Prostate gland (tissue), 2 donors: Measurements from ENCODE around the gene NDST4. TPM values are rescaled to one million over a fixed set of nuclear protein-coding genes. Genes with fewer than 3 reads are reported as not detected.

Source experiments
- DNase-seq: peaks from one replicate; pipeline ENCODE4 v3.0.0-alpha.2; 2019; ENCODE audit warnings: low spot score
- H3K27ac ChIP-seq, 2 donors: fragments of 200-600 bp; sonication (generic); 2 replicates each; pipeline ENCODE4 v1.5.1; 2017 to 2019
- H3K27me3 ChIP-seq: fragments of 200-600 bp; sonication (generic); replicated peaks from 2 replicates; pipeline ENCODE4 v1.5.1; 2019; ENCODE audit not compliant: insufficient read depth
- H3K36me3 ChIP-seq, 2 donors: fragments of 200-600 bp; sonication (generic); 1 replicate in 1 of 2; 2 replicates in 1 of 2; pipeline versions ENCODE4 v1.5.1 to v1.8.1; 2017 to 2019
- H3K4me1 ChIP-seq: fragments of 200-600 bp; sonication (generic); replicated peaks from 2 replicates; pipeline ENCODE4 v1.5.1; 2019
- H3K4me3 ChIP-seq, 2 donors: fragments of 200-600 bp; sonication (generic); 2 replicates each; pipeline ENCODE4 v1.5.1; 2017 to 2019
- H3K9me3 ChIP-seq: fragments of 200-600 bp; sonication (generic); 2 replicates; pipeline ENCODE4 v1.5.1; 2017
- POLR2A ChIP-seq: fragments of 450-650 bp; IDR thresholded peaks from one replicate; pipeline ENCODE4 v1.6.1; 2016; ENCODE audit warnings: antibody characterized with exemption, mild to moderate bottlenecking
- POLR2AphosphoS5 ChIP-seq: sonication (generic); formaldehyde crosslinking; IDR thresholded peaks from one replicate; pipeline ENCODE4 v1.6.1; 2017; ENCODE audit warnings: antibody characterized with exemption
- WGBS: methylation state at CpG from one replicate; pipeline ENCODE4 v1.1.5; 2018; 5-methylcytosine and 5-hydroxymethylcytosine counted together
- intact Hi-C: fragments of 100-400 bp; cut with DNase I; formaldehyde crosslinking; loops from one replicate; pipeline ENCODE4 v1.14.2; 2022
- total RNA-seq, 2 donors: library from RNA; depleted of rRNA; stranded (reverse); fragments of >200 nt; gene quantifications; one replicate each; pipeline ENCODE4 v1.1.0, GENCODE V29; 2016
- TF ChIP-seq, protein P1 (sequence below), 4 experiments: fragments of 200-600 bp in 2 of 4; fragments of 450-650 bp in 2 of 4; sonication (generic) in 2 of 4; IDR thresholded peaks; 1 replicate in 3 of 4; 2 replicates in 1 of 4; pipeline ENCODE4 v1.5.1; 2016 to 2019; ENCODE audit warnings: antibody characterized with exemption in 4 of 4, mild to moderate bottlenecking in 2 of 4, moderate library complexity in 2 of 4

The NDST4 gene
- total RNA-seq, result 1 to 10 TPM in 1 of 2 donors, under 1 TPM in 1; 0.14 to 1.8 TPM

DNA sequence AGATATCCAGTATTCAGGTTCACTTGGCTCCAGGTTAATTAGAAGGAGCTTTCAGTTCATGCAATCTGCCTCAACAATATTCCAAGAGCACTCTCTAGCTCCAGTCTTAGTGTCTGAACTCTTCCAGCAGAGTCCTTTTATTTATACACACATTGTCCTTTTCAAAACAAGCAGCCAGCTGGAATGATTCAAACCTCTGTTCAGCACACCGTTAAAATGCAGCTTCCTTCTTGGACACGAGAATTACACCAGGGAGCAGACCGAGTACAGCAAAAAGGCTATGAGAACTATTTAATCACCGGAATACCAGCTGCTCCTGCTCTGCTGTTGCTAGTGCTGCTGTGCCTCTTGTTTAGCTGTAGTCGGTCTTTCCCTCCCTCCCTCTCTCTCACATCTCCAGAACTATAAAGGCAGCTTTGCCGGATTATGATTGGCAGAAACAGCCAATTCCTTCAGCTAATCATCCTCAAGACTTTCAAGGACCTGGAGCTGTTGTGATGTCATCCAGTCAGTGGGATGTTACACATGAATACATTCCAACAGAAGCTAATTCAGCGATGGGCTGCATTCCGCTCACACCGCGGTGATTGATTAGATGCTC, at the start of gene NDST4:
NDST4 (minus strand) TSS at position 115 of the 601 bp plus-strand sequence. CDS start 36,584 bp downstream, outside the sequence.
- Histone ChIP-seq H3K27ac (no peak within 1 kb of the TSS), H3K4me3 (no peak within 1 kb of the TSS), H3K9me3 (no peaks in the 10 kb centered on the region), H3K27me3 (no peaks in the 10 kb centered on the region), H3K36me3 (no peaks in the 10 kb centered on the region), H3K4me1 (no peaks in the 10 kb centered on the region)
- intact Hi-C loops, result no loop called here
- TF ChIP-seq POLR2A (no peak), POLR2AphosphoS5 (no peak)
- TF ChIP-seq, protein P1, sequence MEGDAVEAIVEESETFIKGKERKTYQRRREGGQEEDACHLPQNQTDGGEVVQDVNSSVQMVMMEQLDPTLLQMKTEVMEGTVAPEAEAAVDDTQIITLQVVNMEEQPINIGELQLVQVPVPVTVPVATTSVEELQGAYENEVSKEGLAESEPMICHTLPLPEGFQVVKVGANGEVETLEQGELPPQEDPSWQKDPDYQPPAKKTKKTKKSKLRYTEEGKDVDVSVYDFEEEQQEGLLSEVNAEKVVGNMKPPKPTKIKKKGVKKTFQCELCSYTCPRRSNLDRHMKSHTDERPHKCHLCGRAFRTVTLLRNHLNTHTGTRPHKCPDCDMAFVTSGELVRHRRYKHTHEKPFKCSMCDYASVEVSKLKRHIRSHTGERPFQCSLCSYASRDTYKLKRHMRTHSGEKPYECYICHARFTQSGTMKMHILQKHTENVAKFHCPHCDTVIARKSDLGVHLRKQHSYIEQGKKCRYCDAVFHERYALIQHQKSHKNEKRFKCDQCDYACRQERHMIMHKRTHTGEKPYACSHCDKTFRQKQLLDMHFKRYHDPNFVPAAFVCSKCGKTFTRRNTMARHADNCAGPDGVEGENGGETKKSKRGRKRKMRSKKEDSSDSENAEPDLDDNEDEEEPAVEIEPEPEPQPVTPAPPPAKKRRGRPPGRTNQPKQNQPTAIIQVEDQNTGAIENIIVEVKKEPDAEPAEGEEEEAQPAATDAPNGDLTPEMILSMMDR (IDR thresholded peaks at IDR 0.05), result no peak
- peak; percentile 6 for DNase-seq
- 15% methylated on average over 10 of the region's 10 CpGs for WGBS

DNA sequence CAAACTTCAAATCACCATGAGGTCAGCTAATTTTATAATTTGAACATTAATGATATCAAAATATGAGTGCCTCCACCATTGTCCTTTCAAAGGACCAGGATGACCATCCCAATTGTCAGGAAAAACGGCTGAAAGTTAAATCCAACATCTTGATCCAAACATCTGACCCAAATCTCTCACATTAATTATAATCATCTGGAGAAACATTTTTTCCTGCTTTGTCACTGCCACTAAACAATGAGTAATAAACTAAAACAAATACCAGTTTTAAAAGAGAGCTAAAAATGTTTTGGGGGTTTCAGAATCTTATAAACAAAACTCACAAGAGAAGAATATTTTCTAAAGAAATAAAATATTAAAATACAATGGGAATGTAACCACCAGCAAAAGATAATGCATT, 45.7 kb upstream of the NDST4 start:
- Histone ChIP-seq H3K36me3 (no peaks in the 10 kb centered on the region), H3K27ac (no peak overlapping the region), H3K9me3 (no peaks in the 10 kb centered on the region), H3K4me1 (no peaks in the 10 kb centered on the region), H3K4me3 (no peak overlapping the region), H3K27me3 (no peaks in the 10 kb centered on the region)
- no peak for DNase-seq
- 60% methylated on average over 1 of the region's 1 CpG for WGBS
- intact Hi-C loops, result no loop called here
- TF ChIP-seq POLR2A (no peak), POLR2AphosphoS5 (no peak)
- TF ChIP-seq, protein P1 (IDR thresholded peaks at IDR 0.05), result no peak

DNA sequence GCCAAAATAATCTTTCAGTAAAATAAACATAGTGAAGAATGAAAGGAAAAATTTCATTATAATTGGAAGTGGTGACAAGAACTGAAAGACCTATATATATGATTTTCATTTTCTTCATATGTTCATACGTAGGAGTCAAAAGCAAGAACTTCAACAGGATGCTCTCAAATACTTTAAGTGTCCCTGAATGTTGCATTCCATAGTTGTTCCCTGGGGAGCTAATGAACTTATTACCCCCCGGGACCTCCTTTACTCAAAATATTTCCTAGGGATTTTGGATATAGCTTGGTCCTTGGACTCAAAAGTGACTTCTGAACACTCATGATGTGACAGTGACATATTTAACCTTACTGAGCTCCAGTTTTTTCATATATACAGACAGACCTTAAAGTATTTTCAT, 44.9 kb upstream of the NDST4 start:
- intact Hi-C loops, result no loop called here
- no peak overlapping the region for H3K4me3 ChIP-seq
- DNase-seq, result no peak
- H3K27ac ChIP-seq, result no peak overlapping the region
- H3K36me3 ChIP-seq, result no peaks in the 10 kb centered on the region
- no peaks in the 10 kb centered on the region for H3K9me3 ChIP-seq
- TF ChIP-seq POLR2A (no peak), POLR2AphosphoS5 (no peak)
- TF ChIP-seq, protein P1 (IDR thresholded peaks at IDR 0.05), result no peak
- H3K4me1 ChIP-seq, result no peaks in the 10 kb centered on the region
- no peaks in the 10 kb centered on the region for H3K27me3 ChIP-seq
- 88% methylated on average over 2 of the region's 2 CpGs for WGBS

DNA sequence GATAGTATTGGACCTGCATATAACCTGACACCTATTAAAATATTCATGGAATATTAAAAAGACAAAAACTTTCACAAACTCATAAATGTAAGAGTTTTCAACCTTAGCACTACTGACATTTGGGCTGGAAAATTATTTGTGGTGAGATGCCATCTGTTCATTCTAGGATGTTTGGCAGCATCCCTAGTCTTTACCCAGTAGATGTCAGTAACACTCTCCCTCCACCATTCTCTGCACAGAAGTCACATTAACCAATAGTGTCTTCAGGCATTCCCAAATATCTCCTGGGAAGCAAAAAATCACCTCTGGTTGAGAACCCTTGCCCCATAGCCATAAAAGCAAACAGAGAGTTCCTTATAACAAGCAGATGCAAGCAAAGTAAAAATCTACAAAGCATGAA, 41.4 kb upstream of the NDST4 start:
- no peak overlapping the region for H3K27ac ChIP-seq
- H3K36me3 ChIP-seq, result no peaks in the 10 kb centered on the region
- no peaks in the 10 kb centered on the region for H3K4me1 ChIP-seq
- H3K4me3 ChIP-seq, result no peak overlapping the region
- no peaks in the 10 kb centered on the region for H3K9me3 ChIP-seq
- no peak for TF ChIP-seq POLR2A
- no peak for TF ChIP-seq POLR2AphosphoS5
- TF ChIP-seq, protein P1 (IDR thresholded peaks at IDR 0.05), result no peak
- no peak for DNase-seq
- H3K27me3 ChIP-seq, result no peaks in the 10 kb centered on the region
- intact Hi-C loops, result no loop called here

DNA sequence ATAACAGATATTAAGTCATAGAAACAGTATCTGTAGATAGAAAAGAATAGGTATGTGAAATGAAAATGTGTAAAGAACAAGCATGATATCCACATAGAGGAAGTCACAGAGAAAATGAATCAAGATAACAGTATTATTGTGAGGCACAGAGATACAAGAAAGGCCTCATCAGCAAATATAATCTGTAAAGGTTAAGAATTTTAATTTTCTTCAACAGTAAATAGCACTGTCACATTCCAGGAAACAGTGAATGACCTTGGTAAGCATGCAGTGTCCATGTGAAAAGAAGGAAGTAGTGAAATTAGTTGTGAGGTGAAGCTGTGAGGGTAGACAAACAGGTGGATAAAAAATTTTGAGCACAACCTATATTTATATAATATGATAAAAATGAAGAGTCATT, 39.5 kb upstream of the NDST4 start:
- H3K27me3 ChIP-seq, result no peaks in the 10 kb centered on the region
- H3K4me1 ChIP-seq, result no peaks in the 10 kb centered on the region
- no peak for DNase-seq
- TF ChIP-seq POLR2AphosphoS5, result no peak
- TF ChIP-seq, protein P1 (IDR thresholded peaks at IDR 0.05), result no peak
- no peak for TF ChIP-seq POLR2A
- no peaks in the 10 kb centered on the region for H3K9me3 ChIP-seq
- H3K36me3 ChIP-seq, result no peaks in the 10 kb centered on the region
- H3K4me3 ChIP-seq, result no peak overlapping the region
- intact Hi-C loops, result no loop called here
- no peak overlapping the region for H3K27ac ChIP-seq
